ENCODE measurements around the gene SLC34A3. TPM values are rescaled to one million over a fixed set of nuclear protein-coding genes. Genes with fewer than 3 reads are reported as not detected.
A peak's percentile ranks its signal among the peaks of the same experiment; 100 is the strongest.

SLC34A3 gene
- total RNA-seq, 1 donor from 2014 or later = 0.25 TPM

DNA sequence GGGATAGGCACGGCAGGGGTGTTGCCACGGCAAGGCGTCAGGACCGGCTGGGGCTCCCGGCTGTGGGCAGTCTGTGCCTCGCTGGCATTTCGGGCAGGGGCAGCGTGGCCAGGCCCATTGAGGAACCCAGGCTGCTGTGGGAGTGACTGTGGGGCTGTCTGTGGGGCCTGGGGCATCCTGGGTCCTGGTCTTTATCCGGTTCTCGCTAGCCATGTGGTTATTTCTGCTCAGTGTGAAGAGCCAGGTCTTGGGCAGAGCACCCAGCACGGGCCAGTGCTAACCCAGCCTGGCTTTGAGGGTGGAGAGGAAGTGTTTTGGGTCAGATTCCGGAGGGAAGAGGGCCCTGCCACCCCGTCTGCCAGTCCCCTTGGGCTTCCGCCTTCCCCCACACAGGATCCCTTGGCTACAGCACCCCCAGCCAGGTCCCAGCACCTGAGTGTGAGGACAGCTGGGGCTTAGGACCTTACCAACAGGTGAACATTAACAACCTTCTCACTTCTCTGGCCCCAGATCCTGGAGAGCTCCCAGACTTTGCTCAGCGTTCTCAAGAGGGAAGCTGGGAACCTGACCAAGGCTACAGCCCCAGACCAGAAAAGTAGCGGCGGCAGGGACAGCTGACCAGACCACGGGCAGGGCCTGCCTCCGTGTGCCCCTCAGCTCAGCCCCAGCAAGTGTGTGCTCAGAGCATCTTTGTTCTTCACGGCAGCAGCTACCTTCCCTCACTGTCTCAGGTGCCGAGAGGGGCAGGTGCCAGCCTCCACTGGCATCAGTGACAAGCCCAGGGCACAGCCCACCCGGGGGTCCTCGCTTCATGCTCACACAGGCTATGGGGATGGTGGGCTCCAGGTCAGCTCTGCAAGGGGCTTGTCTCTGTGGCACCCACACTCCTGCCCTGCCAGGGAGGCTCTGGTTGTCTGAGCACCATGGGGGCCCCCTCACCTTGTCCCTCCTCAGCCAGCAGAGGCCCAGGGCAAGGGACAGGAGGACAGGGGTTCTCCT, 41.1 kb upstream of the SLC34A3 start:
- no peaks in the 10 kb centered on the region for H3K27me3 ChIP-seq (ENCODE audit: control insufficient read depth, insufficient read depth, low read length)
- no peak for DNase-seq (ENCODE audit: low read depth)
- H3K36me3 ChIP-seq (ENCODE audit: control insufficient read depth, insufficient read depth, low read length) = no peaks in the 10 kb centered on the region
- peak overlapping the region; percentile 88 for H3K4me3 ChIP-seq (ENCODE audit: low read depth, low read length)
- TF ChIP-seq CTCF (IDR thresholded peaks at IDR 0.05; ENCODE audit: insufficient read depth, low read length, poor library complexity, severe bottlenecking) = no peak

DNA sequence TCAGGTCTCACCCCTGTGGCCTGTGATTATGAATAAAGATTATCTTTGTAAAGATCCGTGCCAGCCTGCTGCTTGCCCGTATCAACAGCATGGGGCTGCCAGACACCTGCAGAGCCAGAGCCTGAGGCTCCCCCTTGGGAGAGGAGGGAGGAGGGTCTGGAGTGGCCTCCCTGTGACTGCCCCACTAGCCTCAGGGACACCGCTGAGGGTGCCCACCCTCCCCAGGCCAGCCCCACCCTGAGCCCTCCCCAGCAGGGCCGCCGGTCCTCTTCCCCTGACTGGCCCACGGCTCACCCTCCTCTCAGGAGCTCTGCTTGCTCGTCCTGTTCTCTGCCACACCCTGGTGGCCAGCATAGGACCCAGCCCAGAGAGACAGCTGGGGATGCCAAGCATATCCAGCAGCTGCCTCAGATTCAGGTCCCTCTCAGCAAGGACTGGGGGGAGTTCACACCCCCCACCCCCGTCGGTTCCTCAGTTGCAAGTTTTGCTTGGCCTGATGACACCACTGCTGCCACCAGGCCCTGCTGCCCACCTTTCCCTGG, 40.3 kb upstream of the SLC34A3 start:
- H3K4me3 ChIP-seq (ENCODE audit: low read depth, low read length) = no peak overlapping the region
- H3K27me3 ChIP-seq (ENCODE audit: control insufficient read depth, insufficient read depth, low read length) = no peaks in the 10 kb centered on the region
- TF ChIP-seq CTCF (IDR thresholded peaks at IDR 0.05; ENCODE audit: insufficient read depth, low read length, poor library complexity, severe bottlenecking) = peak; percentile 6
- no peak for DNase-seq (ENCODE audit: low read depth)
- H3K36me3 ChIP-seq (ENCODE audit: control insufficient read depth, insufficient read depth, low read length) = no peaks in the 10 kb centered on the region

DNA sequence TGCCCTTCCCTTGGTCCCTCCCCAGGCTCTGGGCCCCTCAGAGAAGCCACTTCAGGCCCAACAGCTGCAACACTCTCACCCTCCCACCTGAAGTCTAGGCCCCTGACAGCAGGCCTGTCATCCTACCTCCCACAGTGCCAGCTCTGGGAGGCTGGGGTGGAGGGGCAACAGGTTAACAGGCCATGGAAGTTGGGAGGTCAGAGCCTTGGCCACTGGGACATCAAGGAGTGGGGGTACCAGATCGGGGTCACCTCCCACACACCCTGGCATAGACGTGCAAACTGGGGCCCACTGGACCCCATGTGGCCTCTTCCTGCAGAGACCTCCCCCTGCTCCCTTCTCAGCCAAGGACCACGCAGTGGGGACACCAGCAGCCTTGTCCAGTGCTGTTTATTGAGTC, 39.5 kb upstream of the SLC34A3 start:
- Histone ChIP-seq H3K27me3 (ENCODE audit: control insufficient read depth, insufficient read depth, low read length) (no peaks in the 10 kb centered on the region), H3K4me3 (ENCODE audit: low read depth, low read length) (no peak overlapping the region), H3K36me3 (ENCODE audit: control insufficient read depth, insufficient read depth, low read length) (no peaks in the 10 kb centered on the region)
- DNase-seq (ENCODE audit: low read depth) = no peak
- no peak for TF ChIP-seq CTCF (IDR thresholded peaks at IDR 0.05; ENCODE audit: insufficient read depth, low read length, poor library complexity, severe bottlenecking)

GRCh38 chr9:137191691-137192447, 38.8 kb upstream of the SLC34A3 start:
- Histone ChIP-seq H3K27me3 (ENCODE audit: control insufficient read depth, insufficient read depth, low read length) (no peaks in the 10 kb centered on the region), H3K4me3 (ENCODE audit: low read depth, low read length) (no peak overlapping the region), H3K36me3 (ENCODE audit: control insufficient read depth, insufficient read depth, low read length) (no peaks in the 10 kb centered on the region)
- no peak for DNase-seq (ENCODE audit: low read depth)
- TF ChIP-seq CTCF (IDR thresholded peaks at IDR 0.05; ENCODE audit: insufficient read depth, low read length, poor library complexity, severe bottlenecking) = no peak

DNA sequence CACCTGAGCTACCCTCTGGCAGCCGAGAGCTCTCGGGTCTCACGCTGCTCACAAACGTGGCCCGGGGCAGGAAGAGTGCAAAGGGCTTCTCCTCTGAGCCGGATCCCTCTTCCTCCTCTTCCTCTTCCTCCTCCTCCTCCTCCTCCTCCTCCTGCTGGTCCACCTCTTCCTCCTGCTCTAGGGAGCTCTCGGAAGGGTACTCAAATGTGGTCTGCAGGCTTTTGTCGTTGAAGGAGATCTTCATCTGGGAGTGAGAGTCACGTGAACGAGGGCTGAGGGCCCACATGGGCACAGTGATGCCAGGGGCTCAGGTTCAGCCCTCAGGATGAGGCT, 38.3 kb upstream of the SLC34A3 start:
- H3K27me3 ChIP-seq (ENCODE audit: control insufficient read depth, insufficient read depth, low read length) = no peaks in the 10 kb centered on the region
- no peak for TF ChIP-seq CTCF (IDR thresholded peaks at IDR 0.05; ENCODE audit: insufficient read depth, low read length, poor library complexity, severe bottlenecking)
- no peaks in the 10 kb centered on the region for H3K36me3 ChIP-seq (ENCODE audit: control insufficient read depth, insufficient read depth, low read length)
- DNase-seq (ENCODE audit: low read depth) = no peak
- H3K4me3 ChIP-seq (ENCODE audit: low read depth, low read length) = no peak overlapping the region
